Karpas-422 (cell line): ENCODE results near the gene MBD5. TPM values are rescaled to one million over a fixed set of nuclear protein-coding genes. Genes with fewer than 3 reads are reported as not detected.
A peak's percentile ranks its signal among the peaks of the same experiment; 100 is the strongest.
"Not testable (repeated sequence)": the region's sequence is repeated elsewhere in the genome, so short reads cannot be mapped to it uniquely, and the experiment has no call there.

Experiments
- DNase-seq: peaks from one replicate; pipeline ENCODE4 v3.0.0-alpha.2; 2015
- H2AFZ ChIP-seq: fragments of 200-600 bp; sonication (generic); 2 replicates; pipeline ENCODE4 v1.6.1; 2014; ENCODE audit warnings: antibody characterized with exemption, low read length, mixed read lengths
- H3K27ac ChIP-seq: fragments of 200-600 bp; sonication (generic); 2 replicates; pipeline ENCODE4 v1.5.1; 2014; ENCODE audit warnings: mild to moderate bottlenecking, low read length, moderate library complexity
- H3K27me3 ChIP-seq: fragments of 200-600 bp; sonication (generic); 2 replicates; pipeline ENCODE4 v1.6.1; 2014; ENCODE audit warnings: low read length, mixed read lengths
- H3K36me3 ChIP-seq: fragments of 200-600 bp; sonication (generic); 2 replicates; pipeline ENCODE4 v1.6.1; 2014; ENCODE audit warnings: low read length, mixed read lengths; ENCODE audit not compliant: insufficient read depth
- H3K4me1 ChIP-seq: fragments of 200-600 bp; sonication (generic); 2 replicates; pipeline ENCODE4 v1.6.1; 2014; ENCODE audit warnings: mild to moderate bottlenecking, low read length, mixed read lengths
- H3K4me2 ChIP-seq: fragments of 200-600 bp; sonication (generic); 2 replicates; pipeline ENCODE4 v1.6.1; 2014; ENCODE audit warnings: low read length, low read depth, mild to moderate bottlenecking; ENCODE audit not compliant: poor library complexity, severe bottlenecking
- H3K4me3 ChIP-seq: fragments of 200-600 bp; sonication (generic); 2 replicates; pipeline ENCODE4 v1.5.1; 2014; ENCODE audit warnings: mild to moderate bottlenecking, antibody characterized with exemption, low read length, mixed read lengths
- H3K79me2 ChIP-seq: fragments of 200-600 bp; sonication (generic); 2 replicates; pipeline ENCODE4 v1.6.1; 2014; ENCODE audit warnings: mild to moderate bottlenecking, low read length, mixed read lengths
- H3K9ac ChIP-seq: fragments of 200-600 bp; sonication (generic); 2 replicates; pipeline ENCODE4 v1.6.0; 2014; ENCODE audit warnings: low read length
- H3K9me2 ChIP-seq: fragments of 200-600 bp; sonication (generic), shearing (Covaris generic); replicated peaks from 2 replicates; pipeline ENCODE4 v1.6.0; 2014; ENCODE audit warnings: mild to moderate bottlenecking, low read length, moderate library complexity; ENCODE audit not compliant: insufficient read depth
- H3K9me3 ChIP-seq: fragments of 300-700, 200-600 bp; sonication (generic); 2 replicates; pipeline ENCODE4 v1.6.1; 2014; ENCODE audit warnings: low read length, mixed read lengths
- H4K20me1 ChIP-seq: fragments of 200-600 bp; sonication (generic); 2 replicates; pipeline ENCODE4 v1.6.1; 2014; ENCODE audit warnings: mild to moderate bottlenecking, antibody characterized with exemption, low read length, low read depth; ENCODE audit not compliant: insufficient read depth
- total RNA-seq: library from RNA; depleted of rRNA; stranded (reverse); fragments of >200 nt; shearing (Covaris generic); gene quantifications from 2 replicates; pipeline ENCODE4 v1.2.3, GENCODE V29; 2014; ENCODE audit warnings: low replicate concordance

MBD5 gene
- total RNA-seq, 1 experiment from 2014 or later = 64.7 TPM

DNA sequence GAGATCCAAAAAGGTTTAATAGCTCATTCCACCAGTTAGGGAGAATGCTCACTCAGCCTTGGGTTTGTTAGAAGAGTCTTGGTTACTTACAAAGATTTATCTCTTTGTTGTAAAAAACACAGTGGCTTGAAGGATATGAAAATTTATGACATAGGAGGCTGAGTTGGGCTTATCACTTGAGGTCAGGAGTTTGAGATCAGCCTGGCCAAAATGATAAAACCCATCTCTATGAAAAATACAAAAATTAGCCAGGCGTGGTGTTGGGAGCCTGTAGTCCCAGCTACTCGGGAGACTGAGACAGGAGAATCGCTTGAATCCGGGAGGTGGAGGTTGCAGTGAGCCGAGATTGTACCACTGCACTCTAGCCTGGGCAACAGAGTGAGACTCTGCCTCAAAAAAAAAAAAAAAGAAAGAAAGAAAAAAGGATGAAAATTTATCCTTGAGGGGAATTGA, 522.2 kb downstream of the MBD5 start:
- H4K20me1 ChIP-seq, H2AFZ ChIP-seq, H3K4me1 ChIP-seq, H3K36me3 ChIP-seq, DNase-seq, H3K79me2 ChIP-seq, H3K4me3 ChIP-seq, H3K9me3 ChIP-seq, H3K4me2 ChIP-seq, H3K27ac ChIP-seq, H3K9ac ChIP-seq, H3K9me2 ChIP-seq, H3K27me3 ChIP-seq: not testable (repeated sequence)

GRCh38 chr2:148545390-148546256, 524.7 kb downstream of the MBD5 start:
- Histone ChIP-seq H2AFZ (no peak overlapping the region), H3K9ac (no peak overlapping the region), H3K79me2 (no peaks in the 10 kb centered on the region), H3K9me2 (no peaks in the 10 kb centered on the region), H3K4me3 (no peak overlapping the region), H3K27ac (no peak overlapping the region), H3K4me1 (no peaks in the 10 kb centered on the region), H3K27me3 (no peaks in the 10 kb centered on the region), H3K4me2 (no peak overlapping the region), H3K9me3 (no peaks in the 10 kb centered on the region), H3K36me3 (no peaks in the 10 kb centered on the region), H4K20me1 (no peaks in the 10 kb centered on the region)
- no peak for DNase-seq

- Histone ChIP-seq H3K27me3 (no peaks in the 10 kb centered on the region), H2AFZ (no peak overlapping the region), H4K20me1 (no peaks in the 10 kb centered on the region), H3K4me2 (no peak overlapping the region), H3K4me3 (no peak overlapping the region), H3K9me2 (no peaks in the 10 kb centered on the region), H3K9ac (no peak overlapping the region), H3K79me2 (no peaks in the 10 kb centered on the region), H3K27ac (no peak overlapping the region), H3K9me3 (no peaks in the 10 kb centered on the region), H3K36me3 (no peaks in the 10 kb centered on the region), H3K4me1 (no peaks in the 10 kb centered on the region)
- DNase-seq = no peak
Measured at GRCh38 chr2:148546270-148546669, 525.4 kb downstream of the MBD5 start.

GRCh38 chr2:148548716-148549400, 528.0 kb downstream of the MBD5 start:
- H3K79me2 ChIP-seq = no peaks in the 10 kb centered on the region
- H2AFZ ChIP-seq = no peak overlapping the region
- H3K4me2 ChIP-seq = no peak overlapping the region
- H3K9me3 ChIP-seq = no peaks in the 10 kb centered on the region
- peaks cover 12% of the 10 kb centered on the region for H3K4me1 ChIP-seq
- no peak for DNase-seq
- H3K4me3 ChIP-seq = no peak overlapping the region
- no peak overlapping the region for H3K9ac ChIP-seq
- H3K9me2 ChIP-seq = no peaks in the 10 kb centered on the region
- no peaks in the 10 kb centered on the region for H4K20me1 ChIP-seq
- no peak overlapping the region for H3K27ac ChIP-seq
- no peaks in the 10 kb centered on the region for H3K27me3 ChIP-seq
- H3K36me3 ChIP-seq = no peaks in the 10 kb centered on the region

DNA sequence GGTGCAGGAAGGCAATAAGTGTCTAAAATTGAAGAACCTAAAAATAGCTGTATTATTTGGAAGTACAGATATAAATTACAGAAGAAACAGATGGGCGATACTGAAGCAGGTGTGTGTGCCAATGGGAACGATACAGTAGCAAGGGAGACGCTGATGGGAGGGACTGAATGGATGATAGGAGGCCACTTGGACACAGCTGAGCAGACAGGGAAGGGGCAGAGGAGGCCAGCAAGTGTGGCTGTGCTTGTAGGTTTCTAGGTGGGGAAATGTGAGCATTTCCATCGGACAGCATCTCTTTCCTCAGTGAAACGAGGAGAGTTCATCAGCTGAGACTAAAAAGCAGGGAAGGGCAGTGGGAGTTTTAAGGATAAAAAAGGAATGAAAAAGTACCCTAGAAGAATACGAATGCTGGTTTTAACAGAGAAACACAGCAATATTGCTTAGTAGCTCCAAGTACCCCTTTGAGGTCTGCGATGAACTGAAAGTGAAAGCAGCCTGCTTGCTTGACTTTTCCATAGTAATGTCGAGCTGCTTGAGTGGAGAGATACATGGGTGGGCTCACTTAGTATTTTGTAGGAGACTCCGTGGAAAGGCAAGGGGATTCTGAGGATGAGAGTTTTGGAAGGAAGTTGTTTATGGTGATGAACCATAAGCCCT, 531.9 kb downstream of the MBD5 start:
- no peaks in the 10 kb centered on the region for H3K9me3 ChIP-seq
- peak overlapping the region; percentile 58 for H3K9ac ChIP-seq
- no peaks in the 10 kb centered on the region for H3K27me3 ChIP-seq
- peak overlapping the region; percentile 69 for H3K4me2 ChIP-seq
- no peak overlapping the region for H3K27ac ChIP-seq
- no peaks in the 10 kb centered on the region for H4K20me1 ChIP-seq
- H3K9me2 ChIP-seq = no peaks in the 10 kb centered on the region
- H2AFZ ChIP-seq = peak overlapping the region; percentile 63
- H3K79me2 ChIP-seq = no peaks in the 10 kb centered on the region
- peaks cover 12% of the 10 kb centered on the region for H3K4me1 ChIP-seq
- H3K4me3 ChIP-seq = peak overlapping the region; percentile 63
- peak; percentile 44 for DNase-seq
- H3K36me3 ChIP-seq = no peaks in the 10 kb centered on the region

- H3K9me3 ChIP-seq = no peaks in the 10 kb centered on the region
- peak overlapping the region; percentile 63 for H2AFZ ChIP-seq
- H3K36me3 ChIP-seq = no peaks in the 10 kb centered on the region
- H3K27me3 ChIP-seq = no peaks in the 10 kb centered on the region
- H3K79me2 ChIP-seq = no peaks in the 10 kb centered on the region
- peak overlapping the region; percentile 58 for H3K9ac ChIP-seq
- peak overlapping the region; percentile 63 for H3K4me3 ChIP-seq
- H3K4me2 ChIP-seq = peak overlapping the region; percentile 69
- H4K20me1 ChIP-seq = no peaks in the 10 kb centered on the region
- H3K9me2 ChIP-seq = no peaks in the 10 kb centered on the region
- DNase-seq = peak; percentile 44
- H3K4me1 ChIP-seq = peaks cover 12% of the 10 kb centered on the region
- H3K27ac ChIP-seq = no peak overlapping the region
Measured at GRCh38 chr2:148553332-148553887, 532.5 kb downstream of the MBD5 start.

GRCh38 chr2:148554459-148555247, 533.8 kb downstream of the MBD5 start:
- Histone ChIP-seq H3K36me3 (no peaks in the 10 kb centered on the region), H3K9me3 (no peaks in the 10 kb centered on the region), H3K27ac (no peak overlapping the region), H2AFZ (no peak overlapping the region), H4K20me1 (no peaks in the 10 kb centered on the region), H3K79me2 (no peaks in the 10 kb centered on the region), H3K9ac (no peak overlapping the region), H3K4me1 (peaks cover 12% of the 10 kb centered on the region), H3K9me2 (no peaks in the 10 kb centered on the region), H3K4me2 (no peak overlapping the region), H3K4me3 (no peak overlapping the region), H3K27me3 (no peaks in the 10 kb centered on the region)
- DNase-seq = no peak
